ENCODE measurements around the gene MDFI.

Gene MDFI

GRCh38 chr6:41664271-41664670 is 26.0 kb downstream of the MDFI start:
- in situ Hi-C loops (cut with MboI; ENCODE audit: low sequenced_read_pairs) = no loop called here

- in situ Hi-C loops (cut with MboI; ENCODE audit: low sequenced_read_pairs) = no loop called here
Measured at GRCh38 chr6:41667195-41667594, 28.9 kb downstream of the MDFI start.

GRCh38 chr6:41668968-41669367 is 30.7 kb downstream of the MDFI start:
- in situ Hi-C loops (cut with MboI; ENCODE audit: low sequenced_read_pairs) = no loop called here

GRCh38 chr6:41670703-41671360 is 32.6 kb downstream of the MDFI start:
- in situ Hi-C loops (cut with MboI; ENCODE audit: low sequenced_read_pairs) = no loop called here

- in situ Hi-C loops (cut with MboI; ENCODE audit: low sequenced_read_pairs) = no loop called here
Measured at GRCh38 chr6:41671376-41671775, 33.1 kb downstream of the MDFI start.

GRCh38 chr6:41672016-41672415 is 33.7 kb downstream of the MDFI start:
- in situ Hi-C loops (cut with MboI; ENCODE audit: low sequenced_read_pairs) = no loop called here

GRCh38 chr6:41672816-41673703 is 34.8 kb downstream of the MDFI start:
- in situ Hi-C loops (cut with MboI; ENCODE audit: low sequenced_read_pairs) = no loop called here

- in situ Hi-C loops (cut with MboI; ENCODE audit: low sequenced_read_pairs) = no loop called here
Measured at GRCh38 chr6:41673704-41674000, 35.4 kb downstream of the MDFI start.

GRCh38 chr6:41674231-41675000 is 36.1 kb downstream of the MDFI start:
- in situ Hi-C loops (cut with MboI; ENCODE audit: low sequenced_read_pairs) = no loop called here

GRCh38 chr6:41675176-41675775 is 37.0 kb downstream of the MDFI start:
- in situ Hi-C loops (cut with MboI; ENCODE audit: low sequenced_read_pairs) = no loop called here

GRCh38 chr6:41675992-41676391 is 37.7 kb downstream of the MDFI start:
- in situ Hi-C loops (cut with MboI; ENCODE audit: low sequenced_read_pairs) = no loop called here

GRCh38 chr6:41676431-41676830 is 38.2 kb downstream of the MDFI start:
- in situ Hi-C loops (cut with MboI; ENCODE audit: low sequenced_read_pairs) = no loop called here

GRCh38 chr6:41677124-41677921 is 39.1 kb downstream of the MDFI start:
- in situ Hi-C loops (cut with MboI; ENCODE audit: low sequenced_read_pairs) = no loop called here

GRCh38 chr6:41678511-41679084 is 40.3 kb downstream of the MDFI start:
- in situ Hi-C loops (cut with MboI; ENCODE audit: low sequenced_read_pairs) = no loop called here

GRCh38 chr6:41679696-41680095 is 41.4 kb downstream of the MDFI start:
- in situ Hi-C loops (cut with MboI; ENCODE audit: low sequenced_read_pairs) = no loop called here

- in situ Hi-C loops (cut with MboI; ENCODE audit: low sequenced_read_pairs) = no loop called here
Measured at GRCh38 chr6:41680182-41680965, 42.1 kb downstream of the MDFI start.

GRCh38 chr6:41682056-41682477 is 43.8 kb downstream of the MDFI start:
- in situ Hi-C loops (cut with MboI; ENCODE audit: low sequenced_read_pairs) = no loop called here

- in situ Hi-C loops (cut with MboI; ENCODE audit: low sequenced_read_pairs) = no loop called here
Measured at GRCh38 chr6:41682497-41683272, 44.4 kb downstream of the MDFI start.

- in situ Hi-C loops (cut with MboI; ENCODE audit: low sequenced_read_pairs) = no loop called here
Measured at GRCh38 chr6:41683273-41683522, 44.9 kb downstream of the MDFI start.
